HUDEP-2 (cell line): ENCODE data around the gene FIGLA.
"Not testable (repeated sequence)": the region's sequence is repeated elsewhere in the genome, so short reads cannot be mapped to it uniquely, and the experiment has no call there.

Experiments used
- DNase-seq, 76 experiments: peaks; one replicate each; lab custom pipeline; 2025; ENCODE audit not compliant: unreplicated experiment in 76 of 76; lab: John Stamatoyannopoulos, UW

FIGLA gene

DNA sequence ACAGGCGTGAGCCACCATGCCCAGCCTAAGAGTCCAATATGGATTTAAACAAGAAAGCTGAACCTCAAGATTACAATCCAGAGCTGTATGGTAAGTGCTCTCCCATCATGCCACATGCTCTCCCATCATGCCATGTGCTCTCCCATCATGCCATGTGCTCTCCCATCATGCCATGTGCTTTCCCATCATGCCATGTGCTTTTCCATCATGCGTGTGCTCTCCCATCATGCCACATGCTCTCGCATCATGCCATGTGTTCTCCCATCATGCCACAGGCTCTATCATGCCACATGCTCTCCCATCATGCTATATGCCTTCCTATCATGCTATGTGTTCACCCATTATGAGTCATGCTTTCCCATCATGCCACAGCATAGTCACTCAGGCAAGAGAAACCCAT is 43.2 kb downstream of the FIGLA start:
- no peak for DNase-seq

DNA sequence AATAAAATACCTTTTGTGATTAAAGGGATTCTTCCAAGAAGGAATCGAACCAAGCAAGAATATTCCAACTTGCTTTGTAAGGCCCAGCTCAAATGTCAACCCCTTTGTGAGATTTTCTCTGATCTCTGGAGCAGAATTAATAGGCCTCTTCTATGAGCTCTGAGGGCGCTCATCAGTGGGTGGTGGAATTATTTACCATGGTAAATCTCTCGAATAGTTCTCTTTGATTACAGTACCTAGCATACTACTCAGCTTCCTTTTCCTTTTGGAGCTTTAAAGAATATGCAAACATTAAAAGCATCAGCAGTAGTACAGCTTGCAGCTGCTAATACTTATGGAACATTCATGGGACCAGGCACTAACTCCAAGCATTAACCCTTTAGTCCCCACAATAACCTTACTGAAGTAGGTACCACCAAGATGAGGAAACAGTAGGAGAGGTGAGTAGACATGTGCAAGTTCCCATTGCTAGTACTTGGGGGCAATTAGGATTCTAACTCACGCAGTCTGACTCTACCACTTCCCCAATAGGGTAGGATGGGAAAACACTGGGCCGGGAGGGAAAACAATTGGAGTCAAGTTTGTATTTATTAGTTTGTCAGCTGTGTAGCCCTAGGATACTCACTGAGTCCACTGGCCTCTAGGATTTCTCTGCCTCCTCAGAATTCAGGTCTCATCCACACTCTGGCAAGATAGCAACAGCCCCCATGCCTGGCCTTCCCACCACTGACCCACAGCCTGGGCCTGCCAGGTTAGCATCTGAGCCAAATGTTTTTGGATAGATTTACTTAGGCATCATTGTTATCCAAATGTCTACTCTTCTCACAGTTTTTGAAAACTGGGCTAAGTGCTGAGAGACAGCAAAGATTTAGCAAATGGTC is 44.1 kb downstream of the FIGLA start:
- no peak for DNase-seq

DNA sequence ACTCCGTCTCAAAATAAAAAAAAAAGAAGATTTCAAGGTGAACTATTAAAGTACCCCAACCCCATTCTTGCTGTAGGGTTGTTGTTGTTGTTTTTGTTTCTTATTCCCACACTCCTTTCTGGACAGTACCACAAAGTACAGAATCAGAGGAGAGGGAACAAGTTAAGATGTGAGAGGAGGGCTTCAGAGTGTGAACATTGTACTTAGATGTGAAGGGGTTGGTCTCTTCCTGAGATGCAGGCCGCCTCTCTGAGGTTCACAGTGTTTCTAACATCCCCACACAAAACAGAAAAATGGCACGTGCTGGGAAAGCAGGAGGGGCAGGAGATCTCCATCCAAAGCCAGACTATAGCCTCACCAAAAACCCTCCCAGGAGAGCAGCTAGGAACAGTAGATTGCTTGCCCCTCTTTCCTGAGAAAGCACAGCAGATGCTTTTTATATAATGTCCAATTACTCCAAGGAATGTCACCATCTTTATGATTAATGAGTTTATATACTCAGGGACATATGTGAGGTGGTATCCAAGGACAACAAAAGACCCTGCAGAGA is 45.1 kb downstream of the FIGLA start:
- no peak for DNase-seq

DNA sequence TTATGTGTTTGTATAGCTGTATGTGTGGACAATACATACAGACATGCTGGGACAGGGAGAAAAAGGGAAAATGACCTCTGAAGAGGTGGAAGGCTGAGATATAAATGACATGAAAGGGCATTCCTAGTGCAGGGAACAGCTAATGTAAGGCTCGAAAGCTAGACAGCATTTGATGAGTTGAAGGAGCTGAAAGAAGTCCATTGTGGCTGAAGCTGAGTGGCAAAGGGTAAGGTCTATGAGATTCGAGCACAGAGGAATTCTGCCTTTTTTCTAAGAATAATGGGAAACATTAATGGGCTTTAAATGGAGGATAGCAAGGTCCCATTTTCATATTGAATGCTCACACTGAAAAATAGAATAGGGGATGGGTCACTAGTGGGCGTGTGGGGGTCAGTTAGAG is 46.0 kb downstream of the FIGLA start:
- DNase-seq, result no peak

DNA sequence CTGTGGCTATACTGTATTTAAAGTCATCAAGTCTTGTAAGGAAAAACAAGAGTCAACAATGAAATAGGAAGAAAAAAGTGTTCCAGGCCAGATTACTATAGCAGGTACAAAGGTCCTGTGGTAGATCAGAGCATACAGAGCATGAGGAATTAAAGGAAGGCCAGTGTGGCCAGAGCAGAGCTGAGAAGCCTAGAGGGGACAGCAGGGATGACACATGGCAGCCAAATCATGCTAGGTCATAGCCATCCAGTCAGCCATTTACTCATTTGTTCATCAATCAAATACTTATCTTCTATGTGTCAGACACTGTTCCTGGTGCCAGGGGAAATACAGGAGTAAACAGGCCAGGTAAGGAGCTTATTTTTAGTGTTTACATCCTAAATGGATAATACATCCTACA is 46.8 kb downstream of the FIGLA start:
- no peak for DNase-seq

DNA sequence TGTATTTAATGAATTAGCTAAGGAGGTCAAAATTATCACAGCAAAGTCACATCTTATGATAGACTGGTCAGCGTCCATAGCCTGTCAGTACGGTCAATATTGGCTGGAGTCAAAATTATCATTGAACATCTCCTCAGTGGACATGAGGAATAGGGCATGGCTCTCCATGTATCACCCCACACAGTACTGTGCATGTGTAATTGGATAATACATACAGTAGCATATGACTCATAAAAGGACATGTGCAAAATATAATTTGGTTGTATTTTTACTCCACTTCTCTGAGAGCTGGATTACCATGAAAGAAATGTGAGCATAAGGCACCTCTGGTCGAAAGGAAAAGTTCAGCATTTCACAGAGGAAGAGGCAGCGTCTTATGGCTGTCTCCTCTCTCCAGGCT is 47.4 kb downstream of the FIGLA start:
- DNase-seq, result no peak

DNA sequence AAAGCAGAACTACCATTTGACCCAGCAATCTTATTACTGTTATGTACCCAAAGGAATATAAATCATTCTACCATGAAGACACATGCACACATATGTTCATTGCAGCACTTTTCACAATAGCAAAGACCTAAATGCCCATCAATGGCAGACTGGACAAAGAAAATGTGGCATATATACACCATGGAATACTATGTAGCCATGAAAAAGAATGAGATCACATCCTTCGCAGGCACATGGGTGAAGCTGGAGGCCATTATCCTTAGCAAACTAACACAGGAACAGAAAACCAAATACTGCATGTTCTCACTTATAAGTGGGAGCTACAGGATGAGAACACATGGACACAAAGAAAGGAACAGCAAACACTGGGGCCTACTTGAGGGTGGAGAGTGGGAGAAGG is 51.0 kb downstream of the FIGLA start:
- DNase-seq, result not testable (repeated sequence)

DNA sequence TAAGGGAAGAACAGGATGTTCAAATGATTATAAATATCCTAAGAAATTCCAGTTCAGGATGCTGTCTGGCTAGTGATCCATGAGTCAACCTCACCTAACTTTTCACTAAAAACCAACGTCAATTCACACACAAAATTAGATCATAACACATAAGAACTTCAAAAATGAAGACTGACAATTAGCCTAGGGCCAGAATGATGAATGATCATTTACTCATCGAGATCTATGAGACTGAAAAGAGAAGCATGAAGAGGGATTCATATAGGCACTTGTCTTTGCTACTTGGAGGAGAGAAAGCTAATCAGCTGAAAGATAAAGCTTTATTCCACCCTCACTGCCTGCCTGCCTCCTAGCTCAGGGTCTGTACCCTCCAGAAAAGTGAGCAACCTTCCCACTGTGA is 52.3 kb downstream of the FIGLA start:
- DNase-seq, result no peak

DNA sequence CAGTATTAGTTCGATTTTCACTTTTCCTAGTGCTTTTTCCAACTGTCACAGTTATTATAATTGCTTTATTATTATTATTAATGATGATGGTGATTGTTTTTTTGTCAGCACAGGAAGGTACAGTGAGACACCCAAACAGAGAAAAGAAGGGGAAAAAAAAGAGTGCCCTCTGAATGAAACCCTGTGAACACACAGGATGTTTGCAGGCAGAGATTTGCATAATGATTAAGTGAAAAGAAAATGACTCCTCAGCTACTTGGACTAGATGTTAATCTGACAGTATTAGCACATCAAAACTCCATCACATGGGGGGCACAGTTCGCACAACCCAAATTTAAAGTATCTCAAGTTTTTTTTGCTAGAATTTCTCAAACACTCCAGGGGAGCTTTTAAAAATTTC is 55.4 kb downstream of the FIGLA start:
- no peak for DNase-seq

DNA sequence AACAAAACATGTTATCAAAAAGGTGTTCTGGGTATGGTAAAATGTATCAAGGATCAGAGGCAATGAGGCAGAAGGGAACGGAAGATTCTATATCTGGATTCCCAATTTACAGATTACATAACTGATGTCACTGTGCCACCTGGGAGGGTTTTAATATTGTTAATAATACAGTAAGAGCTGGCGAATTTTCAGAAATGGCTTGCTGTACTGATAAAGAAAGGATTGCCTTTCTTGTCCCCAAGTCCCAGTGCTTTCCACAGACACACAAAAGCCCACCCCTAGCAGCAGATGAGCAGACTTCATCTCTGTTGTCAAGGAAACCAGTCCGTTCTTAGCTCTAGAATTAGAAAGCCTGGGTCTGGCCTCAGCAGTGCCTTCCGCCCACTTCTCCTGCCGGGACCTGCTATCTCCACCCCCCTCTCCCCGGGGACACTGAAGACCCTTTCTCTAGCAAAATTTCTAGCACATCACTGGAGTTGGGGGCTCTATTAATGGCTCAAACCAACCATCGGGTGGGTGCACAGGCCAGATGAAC is 56.7 kb downstream of the FIGLA start:
- no peak for DNase-seq

DNA sequence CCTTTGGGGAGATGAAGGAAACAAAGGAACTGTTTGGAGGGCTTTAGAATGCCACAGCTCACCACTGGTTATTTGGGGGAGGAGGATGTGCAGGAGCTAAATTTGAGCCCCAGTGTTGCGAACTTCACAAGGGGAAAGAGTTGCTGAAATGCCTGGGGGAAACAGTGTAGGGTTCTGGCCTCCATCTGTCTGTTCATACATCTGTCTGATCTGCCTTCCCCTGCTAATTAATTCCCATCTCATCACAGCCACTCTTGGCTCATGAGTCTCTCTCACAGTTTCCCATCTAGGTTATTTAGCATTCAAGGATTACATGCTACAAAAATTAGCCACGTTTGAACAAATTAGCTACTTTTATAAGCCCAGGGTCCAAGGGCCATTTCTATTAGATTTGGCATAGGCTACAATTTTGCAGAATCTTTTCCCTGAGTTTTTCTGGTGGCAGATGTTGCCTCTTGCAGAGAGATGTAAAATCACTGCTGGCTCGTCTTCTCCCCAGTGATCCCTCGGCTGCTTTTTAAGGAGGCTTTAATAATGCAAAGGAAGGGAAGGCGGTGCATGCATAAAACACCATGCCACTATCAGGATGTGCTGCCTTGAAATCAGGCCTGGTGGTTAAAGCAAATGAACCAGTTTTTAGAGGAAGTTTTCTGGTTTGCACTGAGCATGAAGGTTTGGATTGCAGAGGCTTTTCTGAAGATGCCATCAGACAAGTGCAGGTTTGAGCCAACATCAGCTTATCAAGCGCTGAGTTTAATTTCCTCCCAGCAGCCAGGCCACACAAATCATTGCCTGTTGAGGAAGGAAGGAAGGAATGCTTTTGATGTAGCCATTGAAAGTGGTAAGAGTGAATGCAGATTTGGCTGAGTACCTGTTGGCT is 57.4 kb downstream of the FIGLA start:
- DNase-seq, result no peak

DNA sequence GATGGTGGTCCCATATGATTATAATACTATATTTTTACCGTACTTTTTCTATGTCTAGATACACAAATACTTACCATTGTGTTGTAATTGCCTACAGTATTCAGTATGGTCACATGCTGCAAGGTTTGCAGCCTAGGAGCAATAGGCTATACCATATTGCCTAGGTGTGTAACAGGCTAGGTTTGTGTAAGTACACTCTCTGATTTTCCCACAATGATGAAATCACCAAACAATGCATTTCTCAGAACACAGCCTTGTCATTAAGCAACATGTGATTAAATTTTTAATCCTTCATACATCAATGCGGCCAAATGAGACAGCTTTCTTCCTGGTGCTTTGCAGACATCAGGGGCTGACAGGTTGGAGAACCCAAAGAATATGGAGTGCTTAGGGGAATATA is 59.7 kb downstream of the FIGLA start:
- DNase-seq, result no peak

DNA sequence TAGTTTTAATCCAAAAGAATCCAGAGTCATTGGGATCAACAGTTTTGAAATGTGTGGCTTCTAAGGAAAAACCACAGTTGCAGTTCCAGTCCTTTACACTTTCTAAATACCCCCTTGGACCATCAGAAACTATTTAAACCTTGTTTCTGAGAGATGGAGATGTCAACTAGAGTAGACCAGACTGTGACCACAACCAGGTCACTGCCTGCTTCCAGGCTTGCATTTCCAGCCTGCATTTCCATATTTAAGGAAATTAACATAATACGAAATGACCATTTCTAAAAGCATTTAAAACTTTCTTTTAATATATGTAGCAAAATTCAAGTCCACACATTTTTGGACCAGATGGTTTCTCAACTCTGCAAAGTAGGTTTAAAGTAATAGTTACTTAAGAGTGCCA is 60.8 kb downstream of the FIGLA start:
- DNase-seq, result no peak

DNA sequence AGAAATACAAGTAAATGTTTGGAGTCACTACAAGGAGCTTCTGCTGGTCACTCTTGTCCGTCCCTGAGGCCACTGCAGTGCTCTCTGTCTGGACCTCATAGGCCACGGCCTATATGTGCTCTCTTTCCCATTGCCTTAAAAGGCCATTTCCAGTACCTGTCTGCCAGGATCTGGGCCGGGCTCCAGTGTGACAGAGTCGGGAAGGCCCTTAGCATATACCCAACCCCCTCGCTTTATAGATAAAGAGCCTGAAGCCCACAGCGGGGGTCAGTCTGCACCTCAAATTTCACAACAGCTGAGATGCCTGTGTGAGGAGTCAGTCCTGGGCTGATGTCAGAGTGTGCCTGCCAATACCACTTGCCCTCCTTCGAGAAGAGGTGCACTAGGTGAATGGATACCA is 62.3 kb downstream of the FIGLA start:
- no peak for DNase-seq
